ENCODE measurements around the gene CD226.

DNA sequence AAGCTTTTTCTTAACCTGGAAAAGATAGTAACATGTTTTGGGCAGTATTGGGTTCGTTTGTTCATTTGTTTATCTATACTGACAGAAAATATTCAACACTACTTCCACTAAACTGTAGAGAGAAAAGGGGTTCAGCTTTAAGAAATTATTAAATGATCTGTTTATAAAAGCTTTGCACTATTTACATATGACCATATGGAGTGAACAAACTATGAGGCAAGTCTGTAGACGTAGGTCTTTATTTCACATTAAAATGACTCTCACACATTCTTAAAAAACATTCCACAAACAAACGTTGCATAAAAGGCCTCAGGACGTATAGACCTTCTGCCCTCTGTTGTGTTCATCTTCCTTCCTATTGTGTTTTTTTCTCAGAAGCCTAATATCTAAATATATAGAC lies 94.6 kb downstream of the CD226 start:
- TF ChIP-seq, protein P1, sequence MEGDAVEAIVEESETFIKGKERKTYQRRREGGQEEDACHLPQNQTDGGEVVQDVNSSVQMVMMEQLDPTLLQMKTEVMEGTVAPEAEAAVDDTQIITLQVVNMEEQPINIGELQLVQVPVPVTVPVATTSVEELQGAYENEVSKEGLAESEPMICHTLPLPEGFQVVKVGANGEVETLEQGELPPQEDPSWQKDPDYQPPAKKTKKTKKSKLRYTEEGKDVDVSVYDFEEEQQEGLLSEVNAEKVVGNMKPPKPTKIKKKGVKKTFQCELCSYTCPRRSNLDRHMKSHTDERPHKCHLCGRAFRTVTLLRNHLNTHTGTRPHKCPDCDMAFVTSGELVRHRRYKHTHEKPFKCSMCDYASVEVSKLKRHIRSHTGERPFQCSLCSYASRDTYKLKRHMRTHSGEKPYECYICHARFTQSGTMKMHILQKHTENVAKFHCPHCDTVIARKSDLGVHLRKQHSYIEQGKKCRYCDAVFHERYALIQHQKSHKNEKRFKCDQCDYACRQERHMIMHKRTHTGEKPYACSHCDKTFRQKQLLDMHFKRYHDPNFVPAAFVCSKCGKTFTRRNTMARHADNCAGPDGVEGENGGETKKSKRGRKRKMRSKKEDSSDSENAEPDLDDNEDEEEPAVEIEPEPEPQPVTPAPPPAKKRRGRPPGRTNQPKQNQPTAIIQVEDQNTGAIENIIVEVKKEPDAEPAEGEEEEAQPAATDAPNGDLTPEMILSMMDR (IDR thresholded peaks at IDR 0.05; ENCODE audit: low read depth, low read length) = no peak
- TF ChIP-seq EZH2phosphoT487 (IDR thresholded peaks at IDR 0.05; ENCODE audit: low read depth) = no peak

Data from OCI-LY3 (cell line).